HEK293 (cell line): ENCODE measurements around the gene CDCA5.

Source experiments
- KLF16 ChIP-seq: fragments of 450-650 bp; formaldehyde crosslinking; IDR thresholded peaks from 2 replicates; pipeline ENCODE4 v1.5.1; 2017; ENCODE audit warnings: missing biosample characterization, missing genetic modification characterization
- YY1 ChIP-seq: fragments of 450-650 bp; formaldehyde crosslinking; IDR thresholded peaks from 2 replicates; pipeline ENCODE4 v1.5.1; 2018; ENCODE audit warnings: missing biosample characterization, missing genetic modification characterization
- ZFP69B ChIP-seq: fragments of 450-650 bp; formaldehyde crosslinking; IDR thresholded peaks from 2 replicates; pipeline ENCODE4 v1.5.1; 2016; ENCODE audit warnings: missing biosample characterization, missing genetic modification characterization
- ZNF138 ChIP-seq: fragments of 450-650 bp; formaldehyde crosslinking; IDR thresholded peaks from 2 replicates; pipeline ENCODE4 v1.5.1; 2016; ENCODE audit warnings: missing biosample characterization, missing genetic modification characterization, borderline replicate concordance
- ZNF366 ChIP-seq: fragments of 450-650 bp; formaldehyde crosslinking; conservative IDR thresholded peaks from 2 replicates; pipeline ENCODE4 v1.5.1; 2016; ENCODE audit warnings: missing biosample characterization, missing genetic modification characterization
- ZNF76 ChIP-seq: fragments of 450-650 bp; formaldehyde crosslinking; IDR thresholded peaks from 2 replicates; pipeline ENCODE4; 2016; ENCODE audit warnings: low read depth, missing biosample characterization, missing genetic modification characterization, borderline replicate concordance
- ZNF843 ChIP-seq: fragments of 450-650 bp; formaldehyde crosslinking; IDR thresholded peaks from 2 replicates; pipeline ENCODE4 v1.5.1; 2016; ENCODE audit warnings: missing biosample characterization, missing genetic modification characterization
- TF ChIP-seq, protein P1 (sequence below): fragments of 450-650 bp; formaldehyde crosslinking; IDR thresholded peaks from 2 replicates; pipeline ENCODE4 v1.5.1; 2016; ENCODE audit warnings: missing biosample characterization, missing genetic modification characterization
- TF ChIP-seq, protein P2 (sequence below): fragments of 450-650 bp; formaldehyde crosslinking; IDR thresholded peaks from 2 replicates; pipeline ENCODE4 v1.5.1; 2016; ENCODE audit warnings: missing biosample characterization, missing genetic modification characterization, low read depth
- TF ChIP-seq, protein P3 (sequence below): fragments of 450-650 bp; IDR thresholded peaks from 2 replicates; pipeline ENCODE4 v1.5.1; 2018; ENCODE audit warnings: missing biosample characterization, mild to moderate bottlenecking, missing genetic modification characterization

DNA sequence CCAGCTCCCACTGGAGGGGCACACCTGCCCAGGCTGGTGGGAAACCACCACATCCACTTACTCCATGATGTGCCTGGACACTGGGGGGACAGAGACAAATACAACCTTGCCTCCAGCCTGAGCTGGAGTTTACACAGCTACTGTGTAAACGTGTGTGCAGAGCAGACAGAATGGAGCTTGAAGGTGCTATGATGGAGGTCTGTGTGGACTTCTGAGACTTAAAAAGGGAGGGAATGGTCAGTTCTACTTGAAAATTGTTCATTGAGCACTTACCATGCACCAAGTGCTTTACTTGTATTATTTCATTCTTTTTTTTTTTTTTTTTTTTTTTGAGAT, 11.2 kb downstream of the CDCA5 start:
- TF ChIP-seq, protein P1, sequence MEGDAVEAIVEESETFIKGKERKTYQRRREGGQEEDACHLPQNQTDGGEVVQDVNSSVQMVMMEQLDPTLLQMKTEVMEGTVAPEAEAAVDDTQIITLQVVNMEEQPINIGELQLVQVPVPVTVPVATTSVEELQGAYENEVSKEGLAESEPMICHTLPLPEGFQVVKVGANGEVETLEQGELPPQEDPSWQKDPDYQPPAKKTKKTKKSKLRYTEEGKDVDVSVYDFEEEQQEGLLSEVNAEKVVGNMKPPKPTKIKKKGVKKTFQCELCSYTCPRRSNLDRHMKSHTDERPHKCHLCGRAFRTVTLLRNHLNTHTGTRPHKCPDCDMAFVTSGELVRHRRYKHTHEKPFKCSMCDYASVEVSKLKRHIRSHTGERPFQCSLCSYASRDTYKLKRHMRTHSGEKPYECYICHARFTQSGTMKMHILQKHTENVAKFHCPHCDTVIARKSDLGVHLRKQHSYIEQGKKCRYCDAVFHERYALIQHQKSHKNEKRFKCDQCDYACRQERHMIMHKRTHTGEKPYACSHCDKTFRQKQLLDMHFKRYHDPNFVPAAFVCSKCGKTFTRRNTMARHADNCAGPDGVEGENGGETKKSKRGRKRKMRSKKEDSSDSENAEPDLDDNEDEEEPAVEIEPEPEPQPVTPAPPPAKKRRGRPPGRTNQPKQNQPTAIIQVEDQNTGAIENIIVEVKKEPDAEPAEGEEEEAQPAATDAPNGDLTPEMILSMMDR (tag by site-specific recombination), result no peak
- TF ChIP-seq KLF16 (no peak), YY1 (tag by site-specific recombination) (no peak), ZNF76 (tag by site-specific recombination) (no peak), ZFP69B (tag by site-specific recombination) (no peak), ZNF843 (tag by site-specific recombination) (no peak), ZNF366 (no peak), ZNF138 (tag by site-specific recombination) (no peak)
- TF ChIP-seq, protein P2, sequence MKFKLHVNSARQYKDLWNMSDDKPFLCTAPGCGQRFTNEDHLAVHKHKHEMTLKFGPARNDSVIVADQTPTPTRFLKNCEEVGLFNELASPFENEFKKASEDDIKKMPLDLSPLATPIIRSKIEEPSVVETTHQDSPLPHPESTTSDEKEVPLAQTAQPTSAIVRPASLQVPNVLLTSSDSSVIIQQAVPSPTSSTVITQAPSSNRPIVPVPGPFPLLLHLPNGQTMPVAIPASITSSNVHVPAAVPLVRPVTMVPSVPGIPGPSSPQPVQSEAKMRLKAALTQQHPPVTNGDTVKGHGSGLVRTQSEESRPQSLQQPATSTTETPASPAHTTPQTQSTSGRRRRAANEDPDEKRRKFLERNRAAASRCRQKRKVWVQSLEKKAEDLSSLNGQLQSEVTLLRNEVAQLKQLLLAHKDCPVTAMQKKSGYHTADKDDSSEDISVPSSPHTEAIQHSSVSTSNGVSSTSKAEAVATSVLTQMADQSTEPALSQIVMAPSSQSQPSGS (tag by site-specific recombination), result no peak
- TF ChIP-seq, protein P3, sequence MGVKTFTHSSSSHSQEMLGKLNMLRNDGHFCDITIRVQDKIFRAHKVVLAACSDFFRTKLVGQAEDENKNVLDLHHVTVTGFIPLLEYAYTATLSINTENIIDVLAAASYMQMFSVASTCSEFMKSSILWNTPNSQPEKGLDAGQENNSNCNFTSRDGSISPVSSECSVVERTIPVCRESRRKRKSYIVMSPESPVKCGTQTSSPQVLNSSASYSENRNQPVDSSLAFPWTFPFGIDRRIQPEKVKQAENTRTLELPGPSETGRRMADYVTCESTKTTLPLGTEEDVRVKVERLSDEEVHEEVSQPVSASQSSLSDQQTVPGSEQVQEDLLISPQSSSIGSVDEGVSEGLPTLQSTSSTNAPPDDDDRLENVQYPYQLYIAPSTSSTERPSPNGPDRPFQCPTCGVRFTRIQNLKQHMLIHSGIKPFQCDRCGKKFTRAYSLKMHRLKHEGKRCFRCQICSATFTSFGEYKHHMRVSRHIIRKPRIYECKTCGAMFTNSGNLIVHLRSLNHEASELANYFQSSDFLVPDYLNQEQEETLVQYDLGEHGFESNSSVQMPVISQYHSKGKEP, result no peak
